GM12874 (cell line): Measurements from ENCODE around the gene SHTN1.

Experiments used
- CTCF ChIP-seq: IDR thresholded peaks from 2 replicates; pipeline ENCODE4 v1.5.1; 2011; ENCODE audit warnings: low read depth, mild to moderate bottlenecking, control low read depth, low read length, moderate library complexity; ENCODE audit not compliant: insufficient read depth

Gene SHTN1

GRCh38 chr10:116875897-116876296, 129.1 kb downstream of the SHTN1 start:
- no peak for TF ChIP-seq CTCF

- no peak for TF ChIP-seq CTCF
Measured at GRCh38 chr10:116873134-116873533, 131.9 kb downstream of the SHTN1 start.

GRCh38 chr10:116870949-116871348, 134.0 kb downstream of the SHTN1 start:
- TF ChIP-seq CTCF, result no peak

GRCh38 chr10:116868722-116869121, 136.3 kb downstream of the SHTN1 start:
- no peak for TF ChIP-seq CTCF

GRCh38 chr10:116868198-116868676, 136.8 kb downstream of the SHTN1 start:
- TF ChIP-seq CTCF, result no peak

- no peak for TF ChIP-seq CTCF
Measured at GRCh38 chr10:116866987-116867595, 137.9 kb downstream of the SHTN1 start.

GRCh38 chr10:116866066-116866465, 138.9 kb downstream of the SHTN1 start:
- no peak for TF ChIP-seq CTCF
